Adipocyte (in vitro differentiated cells): ENCODE data around the gene FGD2.
A peak's percentile ranks its signal among the peaks of the same experiment; 100 is the strongest.

Experiments used
- DNase-seq: peaks from one replicate; pipeline ENCODE4 v3.0.0-alpha.2; 2015; ENCODE audit warnings: low read depth
- H3K27me3 ChIP-seq: replicated peaks from 2 replicates; pipeline ENCODE4 v1.7.0; 2013; ENCODE audit warnings: mild to moderate bottlenecking, low read length, moderate library complexity; ENCODE audit not compliant: control insufficient read depth, insufficient read depth
- H3K36me3 ChIP-seq: 2 replicates; pipeline ENCODE4 v1.7.0; 2013; ENCODE audit warnings: low read length, mild to moderate bottlenecking, moderate library complexity; ENCODE audit not compliant: control insufficient read depth, insufficient read depth, severe bottlenecking
- H3K4me1 ChIP-seq: 2 replicates; pipeline ENCODE4 v1.7.0; 2013; ENCODE audit warnings: mild to moderate bottlenecking, low read length, moderate library complexity; ENCODE audit not compliant: control insufficient read depth, insufficient read depth
- H3K4me3 ChIP-seq: 2 replicates; pipeline ENCODE4 v1.7.0; 2013; ENCODE audit warnings: mild to moderate bottlenecking, low read length, moderate library complexity
- H3K9ac ChIP-seq: 2 replicates; pipeline ENCODE4 v1.7.0; 2013; ENCODE audit warnings: mild to moderate bottlenecking, low read length, moderate library complexity
- H3K9me3 ChIP-seq: 2 replicates; pipeline ENCODE4 v1.7.0; 2013; ENCODE audit warnings: mild to moderate bottlenecking, low read length, moderate library complexity; ENCODE audit not compliant: control insufficient read depth

Gene FGD2

DNA sequence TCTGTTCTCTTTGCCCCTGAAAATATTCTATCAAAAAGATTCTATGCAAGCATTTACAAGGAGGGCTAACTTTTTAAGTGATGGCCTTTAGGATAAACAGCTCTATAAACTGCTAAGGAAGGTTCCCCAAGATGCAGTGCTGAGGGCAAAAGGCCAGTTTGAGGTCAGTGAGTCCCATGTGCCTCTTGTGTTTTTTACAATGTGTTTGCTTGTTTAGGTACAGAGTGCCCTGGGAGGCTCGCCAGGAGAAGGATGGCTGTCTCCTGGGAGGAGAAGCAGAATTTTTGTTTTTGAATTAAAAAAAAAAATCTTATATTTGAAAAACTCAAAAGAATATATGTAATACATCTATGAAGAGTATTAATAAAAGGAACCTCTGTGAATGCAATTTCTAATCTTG lies 32.3 kb upstream of the FGD2 start:
- Histone ChIP-seq H3K36me3 (peaks cover 100% of the 10 kb centered on the region), H3K27me3 (no peaks in the 10 kb centered on the region), H3K4me3 (no peak overlapping the region), H3K9ac (peak overlapping the region; percentile 13), H3K4me1 (peaks cover 29% of the 10 kb centered on the region), H3K9me3 (no peaks in the 10 kb centered on the region)
- DNase-seq, result no peak

DNA sequence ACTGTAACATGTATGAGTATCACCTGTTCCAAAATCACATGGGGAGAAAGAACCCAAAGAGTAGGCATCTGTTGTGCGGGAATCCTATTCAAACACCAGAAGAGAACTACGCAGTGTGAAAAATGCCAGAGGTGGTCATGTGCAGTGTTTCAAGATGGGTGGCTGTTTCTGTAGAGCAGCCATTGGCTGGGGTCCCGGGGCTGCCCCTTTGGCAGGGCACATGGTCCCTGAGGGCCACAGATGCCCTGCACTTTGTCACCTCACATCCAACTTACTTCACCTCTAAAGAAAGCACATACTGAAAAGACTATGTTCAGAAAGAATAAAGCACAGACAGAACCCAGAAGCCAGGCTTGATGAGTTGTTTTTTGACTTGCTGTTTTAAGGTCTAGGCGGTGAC lies 31.8 kb upstream of the FGD2 start:
- H3K27me3 ChIP-seq, result no peaks in the 10 kb centered on the region
- peaks cover 33% of the 10 kb centered on the region for H3K4me1 ChIP-seq
- H3K4me3 ChIP-seq, result no peak overlapping the region
- no peaks in the 10 kb centered on the region for H3K9me3 ChIP-seq
- no peak for DNase-seq
- peaks cover 98% of the 10 kb centered on the region for H3K36me3 ChIP-seq
- no peak overlapping the region for H3K9ac ChIP-seq

DNA sequence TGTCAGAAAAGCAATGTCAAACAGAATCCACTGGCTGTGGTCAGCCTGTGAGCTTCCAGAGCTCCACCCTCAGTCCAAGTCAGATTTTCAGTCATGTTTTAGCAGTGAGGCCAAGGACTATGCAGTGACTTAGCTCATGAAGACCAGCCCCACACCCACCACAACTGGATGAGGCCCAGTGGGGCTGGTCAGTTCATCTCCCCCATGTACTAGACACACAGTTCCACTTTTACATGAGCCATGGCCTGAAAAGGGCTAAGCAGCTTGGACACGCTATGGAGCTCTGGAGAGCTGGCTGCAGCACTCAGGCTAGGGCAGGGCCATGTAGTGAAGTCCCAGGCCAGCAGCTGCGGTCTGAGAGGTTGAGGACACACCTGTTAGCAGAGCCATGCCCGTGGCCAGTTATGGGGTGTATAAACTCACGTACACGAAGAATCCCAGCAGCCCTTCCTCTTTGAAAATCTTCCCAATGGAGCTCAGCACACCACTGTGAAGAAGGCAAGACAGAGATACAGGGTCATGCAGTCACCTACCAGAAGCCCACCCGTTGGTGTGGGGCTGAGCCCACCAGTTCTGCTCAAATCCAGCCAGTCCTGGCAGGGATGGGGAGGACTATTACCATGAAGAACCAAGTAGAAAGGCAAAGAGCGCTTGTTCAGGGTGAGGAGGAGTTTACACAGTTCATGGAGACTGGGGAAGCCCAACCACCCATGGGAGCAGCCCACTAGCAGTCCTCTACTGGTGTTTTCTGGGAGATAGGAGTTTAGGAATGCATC lies 30.0 kb upstream of the FGD2 start:
- peaks cover 81% of the 10 kb centered on the region for H3K36me3 ChIP-seq
- H3K4me3 ChIP-seq, result no peak overlapping the region
- no peak for DNase-seq
- no peaks in the 10 kb centered on the region for H3K27me3 ChIP-seq
- peaks cover 47% of the 10 kb centered on the region for H3K4me1 ChIP-seq
- H3K9me3 ChIP-seq, result no peaks in the 10 kb centered on the region
- no peak overlapping the region for H3K9ac ChIP-seq

DNA sequence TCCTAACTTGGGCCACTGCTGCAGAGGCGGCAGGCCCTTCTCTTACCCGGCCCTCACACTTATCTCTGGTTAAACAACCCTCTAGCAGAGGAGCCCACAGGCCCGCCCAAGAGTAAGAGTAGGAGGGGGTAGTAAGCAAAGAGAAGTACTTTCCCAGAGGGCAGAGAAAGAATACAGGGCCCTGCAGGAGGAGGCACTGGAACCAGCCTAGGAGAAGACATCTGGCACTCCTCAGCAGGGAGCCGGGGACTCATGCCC lies 29.5 kb upstream of the FGD2 start:
- H3K9me3 ChIP-seq, result no peaks in the 10 kb centered on the region
- H3K36me3 ChIP-seq, result peaks cover 75% of the 10 kb centered on the region
- no peaks in the 10 kb centered on the region for H3K27me3 ChIP-seq
- no peak for DNase-seq
- H3K4me1 ChIP-seq, result peaks cover 47% of the 10 kb centered on the region
- H3K9ac ChIP-seq, result no peak overlapping the region
- no peak overlapping the region for H3K4me3 ChIP-seq

DNA sequence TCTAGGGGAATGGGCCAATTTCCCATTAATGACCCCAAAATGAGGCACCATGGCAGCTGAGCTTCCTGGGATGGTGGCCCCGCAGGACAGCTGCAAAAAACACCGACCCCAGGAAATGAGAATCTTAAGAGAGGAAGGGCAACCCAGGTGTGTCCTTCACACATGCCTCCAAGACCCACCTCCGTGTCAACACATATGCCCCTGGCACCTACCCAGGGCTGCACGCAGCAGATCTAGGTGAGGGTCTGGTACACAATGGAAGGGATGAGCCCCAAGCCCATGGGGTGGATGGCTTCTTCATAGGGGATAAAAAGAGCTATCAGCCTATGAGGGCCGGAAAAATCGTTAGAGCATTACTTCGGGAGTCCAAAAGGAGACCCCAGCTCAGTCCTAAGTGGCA lies 28.9 kb upstream of the FGD2 start:
- H3K27me3 ChIP-seq, result no peaks in the 10 kb centered on the region
- H3K4me3 ChIP-seq, result no peak overlapping the region
- H3K36me3 ChIP-seq, result peaks cover 70% of the 10 kb centered on the region
- peaks cover 49% of the 10 kb centered on the region for H3K4me1 ChIP-seq
- no peaks in the 10 kb centered on the region for H3K9me3 ChIP-seq
- DNase-seq, result no peak
- H3K9ac ChIP-seq, result no peak overlapping the region

DNA sequence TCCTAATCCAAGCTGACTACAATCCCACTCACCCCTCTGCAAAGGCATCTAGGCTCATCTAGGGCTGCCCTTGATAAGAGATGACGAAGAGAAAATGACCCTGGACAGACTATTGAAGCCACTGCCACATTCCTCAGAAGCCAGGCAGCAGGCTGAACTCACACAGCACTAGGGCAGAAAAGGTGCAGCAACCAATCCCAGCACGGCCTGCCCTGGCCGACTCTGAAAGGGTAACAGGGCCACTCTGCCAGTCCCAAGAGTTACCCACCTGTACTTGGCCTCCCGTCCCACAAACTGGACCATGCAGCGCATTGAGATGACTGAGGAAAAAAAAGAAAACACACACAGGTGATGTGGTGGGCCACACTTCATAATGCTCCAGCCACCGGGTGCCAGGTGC lies 28.5 kb upstream of the FGD2 start:
- peaks cover 53% of the 10 kb centered on the region for H3K4me1 ChIP-seq
- no peaks in the 10 kb centered on the region for H3K9me3 ChIP-seq
- H3K9ac ChIP-seq, result no peak overlapping the region
- no peaks in the 10 kb centered on the region for H3K27me3 ChIP-seq
- no peak for DNase-seq
- peaks cover 66% of the 10 kb centered on the region for H3K36me3 ChIP-seq
- H3K4me3 ChIP-seq, result no peak overlapping the region

DNA sequence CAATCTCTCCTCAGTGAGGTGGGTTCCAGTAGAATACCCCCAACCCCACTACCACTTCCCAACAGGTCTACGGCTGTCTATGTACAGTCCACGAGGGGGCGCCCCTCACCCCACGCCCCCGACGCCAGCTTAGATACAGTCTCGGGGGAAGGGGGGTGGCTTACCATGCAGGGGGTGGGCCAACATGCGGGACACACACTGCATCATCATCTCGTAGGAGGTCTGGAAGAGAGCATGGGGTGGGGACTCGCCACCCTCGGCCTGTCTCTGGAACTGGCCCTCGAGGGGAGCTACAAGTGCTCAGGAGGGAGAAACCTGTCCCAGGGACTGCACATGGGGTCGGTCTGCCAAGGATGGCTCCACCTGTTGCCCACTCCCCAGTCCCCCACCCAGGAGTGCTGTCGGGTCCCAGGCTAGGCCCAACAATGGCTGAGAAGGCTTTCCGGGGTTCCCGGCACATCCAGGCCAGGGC lies 27.9 kb upstream of the FGD2 start:
- Histone ChIP-seq H3K9me3 (no peaks in the 10 kb centered on the region), H3K27me3 (no peaks in the 10 kb centered on the region), H3K4me1 (peaks cover 49% of the 10 kb centered on the region), H3K9ac (no peak overlapping the region), H3K4me3 (no peak overlapping the region), H3K36me3 (peaks cover 60% of the 10 kb centered on the region)
- DNase-seq, result no peak

DNA sequence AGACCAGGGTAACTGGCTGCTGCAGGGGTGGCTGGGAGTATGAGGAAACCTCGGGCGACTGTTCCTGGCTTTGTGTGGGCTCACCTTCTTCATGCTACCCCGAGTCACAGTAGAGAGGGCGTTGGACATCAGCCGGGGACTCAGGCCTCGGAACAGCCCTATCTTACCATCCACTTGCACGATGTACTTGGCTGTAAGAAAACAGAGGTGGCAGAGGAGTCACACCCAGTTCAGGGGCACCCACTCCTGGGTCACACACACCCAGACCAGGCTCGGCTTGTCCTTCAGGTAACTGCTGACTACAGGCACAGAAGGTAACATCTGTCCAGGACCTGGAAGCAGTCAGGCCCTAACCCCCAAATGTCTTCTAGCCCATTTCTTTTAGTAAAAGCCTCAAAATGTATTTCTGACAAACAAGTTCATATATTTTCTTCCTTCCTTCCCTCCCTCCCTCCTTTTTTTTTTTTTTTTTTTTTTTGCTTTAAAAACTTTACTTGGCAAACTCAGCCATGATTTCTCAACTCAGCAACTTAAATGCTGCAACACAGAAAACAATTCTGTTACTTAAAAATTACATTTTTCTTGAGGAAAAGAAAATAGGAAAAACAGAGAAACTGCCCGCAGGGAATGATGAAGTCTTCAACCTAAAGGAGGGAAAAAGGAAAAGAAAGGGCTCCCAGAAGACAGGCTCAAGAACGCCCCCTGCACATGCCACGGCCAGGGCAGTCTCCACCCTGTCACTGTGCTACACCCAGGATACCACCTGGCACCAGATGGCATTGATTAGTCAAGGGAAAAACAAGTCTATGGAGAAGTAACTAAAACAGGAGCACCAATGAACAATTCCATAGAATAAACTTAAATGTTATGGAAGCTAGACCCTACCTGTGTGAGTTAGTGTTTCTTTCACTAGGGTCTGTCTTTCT lies 26.8 kb upstream of the FGD2 start:
- Histone ChIP-seq H3K9ac (peak overlapping the region; percentile 78), H3K36me3 (peaks cover 48% of the 10 kb centered on the region), H3K4me1 (peaks cover 49% of the 10 kb centered on the region), H3K27me3 (no peaks in the 10 kb centered on the region), H3K4me3 (peak overlapping the region; percentile 47), H3K9me3 (no peaks in the 10 kb centered on the region)
- DNase-seq, result peak; percentile 44

DNA sequence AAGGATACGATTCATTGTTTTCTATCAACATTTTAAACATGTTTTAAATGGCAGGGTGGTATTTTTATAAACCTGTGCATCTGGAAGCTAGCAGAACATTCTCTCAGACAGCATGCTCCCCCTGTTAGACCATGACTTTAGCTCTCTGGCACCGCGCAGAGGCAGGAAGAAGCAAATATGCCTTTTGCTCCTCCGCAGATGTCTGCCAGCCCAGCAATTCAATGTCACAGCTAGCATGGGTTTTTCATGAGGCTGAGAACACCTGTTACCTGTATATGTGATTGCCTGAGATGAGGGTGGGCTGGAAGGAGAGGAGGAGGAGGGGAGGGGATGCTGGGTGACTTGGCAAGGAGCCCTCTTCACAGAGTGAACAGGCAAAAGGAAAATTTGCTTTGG lies 26.1 kb upstream of the FGD2 start:
- peak; percentile 84 for DNase-seq
- peaks cover 53% of the 10 kb centered on the region for H3K4me1 ChIP-seq
- H3K9ac ChIP-seq, result peak overlapping the region; percentile 78
- no peak overlapping the region for H3K4me3 ChIP-seq
- H3K9me3 ChIP-seq, result no peaks in the 10 kb centered on the region
- peaks cover 41% of the 10 kb centered on the region for H3K36me3 ChIP-seq
- no peaks in the 10 kb centered on the region for H3K27me3 ChIP-seq

DNA sequence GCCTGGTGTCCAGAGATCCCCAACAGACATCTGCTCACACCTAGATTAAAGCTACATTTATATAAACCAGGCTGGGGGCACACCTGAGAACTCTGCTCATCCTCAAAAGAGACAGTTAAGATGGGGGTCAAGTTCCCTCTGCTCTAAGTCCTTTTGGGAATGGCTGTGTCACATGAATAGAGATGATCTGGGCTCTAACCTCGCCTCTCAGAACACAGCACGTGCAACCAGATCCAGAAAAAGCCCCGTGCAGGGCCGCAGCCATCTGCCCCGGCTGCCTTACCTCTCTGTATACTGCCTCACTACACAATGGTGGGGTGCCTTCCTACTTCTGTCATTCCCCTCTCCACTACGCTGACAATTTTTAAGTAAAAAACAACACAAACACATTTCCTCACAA lies 25.3 kb upstream of the FGD2 start:
- H3K9ac ChIP-seq, result peak overlapping the region; percentile 4
- DNase-seq, result no peak
- H3K9me3 ChIP-seq, result no peaks in the 10 kb centered on the region
- peaks cover 57% of the 10 kb centered on the region for H3K4me1 ChIP-seq
- H3K27me3 ChIP-seq, result no peaks in the 10 kb centered on the region
- no peak overlapping the region for H3K4me3 ChIP-seq
- peaks cover 34% of the 10 kb centered on the region for H3K36me3 ChIP-seq

DNA sequence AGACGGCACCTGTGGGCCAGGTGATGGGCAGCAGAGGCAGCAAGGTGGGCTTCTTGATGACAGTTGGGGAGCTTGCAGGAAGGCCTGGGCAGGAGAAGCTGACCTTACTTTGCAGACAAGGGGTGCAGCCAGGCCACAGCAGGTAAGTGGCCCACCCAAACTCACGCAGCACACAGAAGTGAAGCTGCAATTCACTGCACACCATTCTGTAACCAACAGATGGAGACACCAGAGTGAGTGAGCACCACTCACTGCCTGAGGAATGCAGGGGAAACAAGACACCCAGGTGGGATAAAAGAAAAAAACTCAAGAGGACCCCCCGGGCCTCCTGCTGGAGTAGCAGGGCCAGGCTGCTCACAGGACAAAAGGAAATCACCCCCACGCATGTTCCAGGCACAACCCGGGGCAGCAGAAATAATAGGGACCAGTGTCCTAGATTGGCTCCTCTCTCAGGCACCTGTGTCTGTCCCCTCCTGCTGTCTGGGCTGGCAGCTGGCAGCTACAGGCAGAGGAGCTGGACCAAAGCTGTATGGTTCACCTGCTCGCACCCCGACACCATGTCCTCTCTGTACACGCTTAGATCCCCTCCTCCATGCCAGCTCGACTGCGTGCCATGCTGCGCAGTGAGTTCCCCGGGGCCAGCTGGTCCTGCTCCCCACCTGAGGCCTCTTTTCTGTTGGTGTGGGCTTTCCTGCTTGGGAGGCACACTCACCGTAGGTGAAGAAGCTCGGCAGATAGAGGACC lies 24.4 kb upstream of the FGD2 start:
- Histone ChIP-seq H3K9ac (no peak overlapping the region), H3K9me3 (no peaks in the 10 kb centered on the region), H3K36me3 (peaks cover 24% of the 10 kb centered on the region), H3K4me1 (peaks cover 49% of the 10 kb centered on the region), H3K4me3 (no peak overlapping the region), H3K27me3 (no peaks in the 10 kb centered on the region)
- no peak for DNase-seq
